Activated T-cell treated with anti-CD3 and anti-CD28 coated beads for 48 hours (primary cell): ENCODE data around the gene ECE1.

Source experiments
- DNase-seq: peaks from one replicate; pipeline ENCODE4 v3.0.0-alpha.2; 2020; ENCODE audit warnings: low read depth

The ECE1 gene

GRCh38 chr1:21267191-21268077, 22.8 kb downstream of the ECE1 start:
- DNase-seq = no peak

GRCh38 chr1:21266119-21266774, 24.0 kb downstream of the ECE1 start:
- no peak for DNase-seq

- no peak for DNase-seq
Observed at GRCh38 chr1:21265644-21266043, 24.6 kb downstream of the ECE1 start.

GRCh38 chr1:21264898-21265297, 25.4 kb downstream of the ECE1 start:
- DNase-seq = no peak

- no peak for DNase-seq
Observed at GRCh38 chr1:21263653-21264225, 26.5 kb downstream of the ECE1 start.

GRCh38 chr1:21263052-21263429, 27.2 kb downstream of the ECE1 start:
- DNase-seq = no peak

GRCh38 chr1:21262293-21263051, 27.8 kb downstream of the ECE1 start:
- DNase-seq = no peak

GRCh38 chr1:21261551-21262292, 28.5 kb downstream of the ECE1 start:
- DNase-seq = no peak

- DNase-seq = no peak
Observed at GRCh38 chr1:21260405-21261125, 29.7 kb downstream of the ECE1 start.

GRCh38 chr1:21259316-21260076, 30.8 kb downstream of the ECE1 start:
- no peak for DNase-seq

GRCh38 chr1:21258331-21259134, 31.7 kb downstream of the ECE1 start:
- peak; percentile 18 for DNase-seq

GRCh38 chr1:21257431-21258135, 32.7 kb downstream of the ECE1 start:
- DNase-seq = no peak

- DNase-seq = no peak
Observed at GRCh38 chr1:21256776-21257175, 33.5 kb downstream of the ECE1 start.

GRCh38 chr1:21255943-21256320, 34.3 kb downstream of the ECE1 start:
- DNase-seq = no peak

GRCh38 chr1:21255284-21255942, 34.9 kb downstream of the ECE1 start:
- peak; percentile 70 for DNase-seq

- no peak for DNase-seq
Observed at GRCh38 chr1:21254335-21254951, 35.8 kb downstream of the ECE1 start.

- no peak for DNase-seq
Observed at GRCh38 chr1:21251773-21252471, 38.3 kb downstream of the ECE1 start.
